Aorta (tissue), 5 donors: Measurements from ENCODE around the gene SRGAP2C. TPM values are rescaled to one million over a fixed set of nuclear protein-coding genes. Genes with fewer than 3 reads are reported as not detected.
"Not testable (repeated sequence)": the region's sequence is repeated elsewhere in the genome, so short reads cannot be mapped to it uniquely, and the experiment has no call there.

ENCODE experiments used
- ATAC-seq: fragments of 200-7000 bp; cut with Tn5 transposase; one replicate; pipeline ENCODE4 v1.9.1; 2022; ENCODE audit warnings: moderate library complexity; ENCODE audit not compliant: low FRiP score
- DNase-seq, 2 donors: peaks; one replicate each; pipeline ENCODE4 v3.0.0-alpha.2; 2020
- H3K27ac ChIP-seq, 2 donors: one replicate each; pipeline ENCODE4 v1.5.1; 2013; ENCODE audit warnings: low read length in 2 of 2, mild to moderate bottlenecking in 2 of 2, moderate library complexity in 2 of 2, control low read depth in 1 of 2, inconsistent platforms in 1 of 2, low read depth in 1 of 2
- H3K27me3 ChIP-seq, 2 donors: one replicate each; pipeline ENCODE4 v1.6.1; 2013; ENCODE audit warnings: control low read depth in 1 of 2, low read length in 1 of 2, mild to moderate bottlenecking in 1 of 2, moderate library complexity in 1 of 2; ENCODE audit not compliant: insufficient read depth in 2 of 2, control insufficient read depth in 1 of 2
- H3K36me3 ChIP-seq, 2 donors: one replicate each; pipeline ENCODE4 v1.6.1; 2013; ENCODE audit warnings: control low read depth in 1 of 2, low read length in 1 of 2, mild to moderate bottlenecking in 1 of 2; ENCODE audit not compliant: insufficient read depth in 2 of 2, control insufficient read depth in 1 of 2
- H3K4me1 ChIP-seq, 2 donors: one replicate each; pipeline ENCODE4 v1.6.1; 2013; ENCODE audit warnings: low read length in 2 of 2, control low read depth in 1 of 2, mild to moderate bottlenecking in 1 of 2, moderate library complexity in 1 of 2; ENCODE audit not compliant: insufficient read depth in 2 of 2, control insufficient read depth in 1 of 2
- H3K4me3 ChIP-seq, 2 donors: one replicate each; pipeline ENCODE4 v1.5.1; 2013; ENCODE audit warnings: low read length in 2 of 2, control low read depth in 1 of 2, mild to moderate bottlenecking in 1 of 2
- H3K9me3 ChIP-seq: one replicate; pipeline ENCODE4 v1.6.1; 2013; ENCODE audit warnings: mild to moderate bottlenecking, low read length; ENCODE audit not compliant: control insufficient read depth
- WGBS, 2 donors: extraction: QIAGEN DNeasy Blood & Tissue Kit; methylation state at CpG; one replicate each; pipeline ENCODE4 v1.1.7; 2013; 5-methylcytosine and 5-hydroxymethylcytosine counted together
- intact Hi-C, 2 donors: fragments of 100-400 bp; cut with DNase I; formaldehyde crosslinking; loops; one replicate each; pipeline versions ENCODE4 v1.14.2 to v1.15.0; 2022
- polyA plus RNA-seq, 2 donors: library from polyadenylated mRNA; stranded (reverse); fragments of 200-250 nt; gene quantifications; one replicate each; pipeline ENCODE4 v1.2.3, GENCODE V29; 2013
- total RNA-seq, 2 donors: library from RNA; stranded (reverse); fragmentation: NEBNext Ultra II Directional; extraction: Animal tissue kit (Norgen Biotek cat#: 25700); gene quantifications; one replicate each; pipeline ENCODE4 v1.2.1, GENCODE V29; 2021
- donor health status: healthy with polysubstance abuse.
- donor health status: Bipolar disorder and iron deficiency.
- donor health status: DM: no; HTN: no; CAD: no.
- donor health status: DM: no; HTN: no; CAD: no.
- donor health status: DM: yes; HTN: yes; CAD: no.

The SRGAP2C gene
- total and polyA plus RNA-seq, 4 donors = 4.4 to 42.7 (median 22.0) TPM

GRCh38 chr1:121215699-121216417 lies 31.1 kb downstream of the SRGAP2C start:
- H3K4me1 ChIP-seq, H3K4me3 ChIP-seq, DNase-seq, H3K27ac ChIP-seq, H3K9me3 ChIP-seq, intact Hi-C loops, H3K36me3 ChIP-seq, H3K27me3 ChIP-seq, ATAC-seq: not testable (repeated sequence)
- 64 to 66% methylated on average over 1 of the region's 1 CpG for WGBS, 2 donors

GRCh38 chr1:121216676-121217075 lies 31.9 kb downstream of the SRGAP2C start:
- H3K27ac ChIP-seq, H3K36me3 ChIP-seq, ATAC-seq, H3K4me3 ChIP-seq, H3K4me1 ChIP-seq, H3K27me3 ChIP-seq, intact Hi-C loops, DNase-seq, H3K9me3 ChIP-seq: not testable (repeated sequence)
- WGBS, 2 donors = 100% methylated on average over 1 of the region's 1 CpG; no CpG with 5 or more reads in 1 of the 2 donors

GRCh38 chr1:121221770-121222169 lies 37.0 kb downstream of the SRGAP2C start:
- ATAC-seq = not testable (repeated sequence)

GRCh38 chr1:121224714-121225113 lies 39.9 kb downstream of the SRGAP2C start:
- intact Hi-C loops, H3K27me3 ChIP-seq: not testable (repeated sequence)
- ATAC-seq = peak; percentile 63

More at GRCh38 chr1:121221770-121222169, 37.0 kb downstream of the SRGAP2C start:
- DNase-seq, H3K9me3 ChIP-seq, H3K27ac ChIP-seq, intact Hi-C loops, H3K4me1 ChIP-seq, H3K36me3 ChIP-seq, H3K4me3 ChIP-seq, H3K27me3 ChIP-seq: not testable (repeated sequence)
- WGBS, 2 donors = 55 to 63% methylated on average over 1 of the region's 1 CpG

GRCh38 chr1:121226295-121226904 lies 41.6 kb downstream of the SRGAP2C start:
- H3K4me1 ChIP-seq, H3K9me3 ChIP-seq, DNase-seq, H3K4me3 ChIP-seq, ATAC-seq, H3K27me3 ChIP-seq, H3K36me3 ChIP-seq, H3K27ac ChIP-seq, intact Hi-C loops: not testable (repeated sequence)
- 87 to 91% methylated on average over 2 of the region's 4 CpGs for WGBS, 2 donors

More at GRCh38 chr1:121224714-121225113, 39.9 kb downstream of the SRGAP2C start:
- H3K27ac ChIP-seq, H3K36me3 ChIP-seq, DNase-seq, H3K4me3 ChIP-seq, H3K4me1 ChIP-seq, H3K9me3 ChIP-seq: not testable (repeated sequence)
- 25 to 26% methylated on average over 3 of the region's 4 CpGs for WGBS, 2 donors

- H3K4me1 ChIP-seq, H3K36me3 ChIP-seq, intact Hi-C loops, H3K4me3 ChIP-seq, DNase-seq, H3K27me3 ChIP-seq, H3K27ac ChIP-seq, H3K9me3 ChIP-seq, ATAC-seq: not testable (repeated sequence)
- 80 to 92% methylated on average over 1 of the region's 2 CpGs for WGBS, 2 donors
These were observed 42.1 kb downstream of the SRGAP2C start for GRCh38 chr1:121226925-121227324.

GRCh38 chr1:121227544-121228330 lies 43.0 kb downstream of the SRGAP2C start:
- H3K9me3 ChIP-seq, H3K4me1 ChIP-seq, H3K27ac ChIP-seq, ATAC-seq, intact Hi-C loops, H3K36me3 ChIP-seq, H3K27me3 ChIP-seq, H3K4me3 ChIP-seq, DNase-seq: not testable (repeated sequence)
- 26 to 92% methylated on average over 1 to 4 of the region's 9 CpGs for WGBS, 2 donors

GRCh38 chr1:121230636-121231035 lies 45.9 kb downstream of the SRGAP2C start:
- WGBS, 2 donors = 47 to 53% methylated on average over 1 of the region's 4 CpGs
- H3K4me3 ChIP-seq, intact Hi-C loops: not testable (repeated sequence)

More at GRCh38 chr1:121230636-121231035, 45.9 kb downstream of the SRGAP2C start:
- H3K9me3 ChIP-seq, DNase-seq, H3K27ac ChIP-seq, H3K36me3 ChIP-seq, H3K27me3 ChIP-seq, ATAC-seq, H3K4me1 ChIP-seq: not testable (repeated sequence)
